ENCODE results near the gene ALCAM. TPM values are rescaled to one million over a fixed set of nuclear protein-coding genes. Genes with fewer than 3 reads are reported as not detected.
A peak's percentile ranks its signal among the peaks of the same experiment; 100 is the strongest.

The ALCAM gene
- total and polyA plus RNA-seq, 8 donors, result 11.3 to 121 (median 50.7) TPM

GRCh38 chr3:105502333-105502732, 135.6 kb downstream of the ALCAM start:
- Histone ChIP-seq H3K36me3 (no peaks in the 10 kb centered on the region), H3K27me3 (no peaks in the 10 kb centered on the region), H3K9me3 (no peaks in the 10 kb centered on the region), H3K4me3 (no peak overlapping the region), H3K27ac (no peak overlapping the region), H3K4me1 (peaks cover 0 to 52% (median 9%) of the 10 kb centered on the region in 4 donors)
- no peak for TF ChIP-seq CTCF (IDR thresholded peaks at IDR 0.05)
- intact Hi-C loops (cut with DNase I; ENCODE audit: low total_unique reads), result no loop called here
- 41 to 72% (median 57%) methylated on average over 2 of the region's 2 CpGs for WGBS, 5 donors
- DNase-seq, result no peak

GRCh38 chr3:105503191-105503593, 136.5 kb downstream of the ALCAM start:
- no peaks in the 10 kb centered on the region for H3K9me3 ChIP-seq
- no peak for TF ChIP-seq EP300 (IDR thresholded peaks at IDR 0.05)
- TF ChIP-seq POLR2AphosphoS5 (IDR thresholded peaks at IDR 0.05), result no peak
- TF ChIP-seq POLR2A (IDR thresholded peaks at IDR 0.05), result no peak
- no peak for TF ChIP-seq CTCF (IDR thresholded peaks at IDR 0.05)
- peaks cover 0 to 52% (median 9%) of the 10 kb centered on the region in 4 donors for H3K4me1 ChIP-seq
- no peaks in the 10 kb centered on the region for H3K36me3 ChIP-seq
- 26 to 53% (median 44%) methylated on average over 3 of the region's 3 CpGs for WGBS, 5 donors
- H3K4me3 ChIP-seq, result no peak overlapping the region
- H3K27me3 ChIP-seq, result no peaks in the 10 kb centered on the region
- H3K27ac ChIP-seq, result no peak overlapping the region
- DNase-seq, result peak in 1 of 2 donors; percentile 12
- intact Hi-C loops (cut with DNase I; ENCODE audit: low total_unique reads), result no loop called here

GRCh38 chr3:105504440-105504951, 137.8 kb downstream of the ALCAM start:
- DNase-seq, result no peak
- Histone ChIP-seq H3K4me1 (peaks cover 0 to 49% (median 7%) of the 10 kb centered on the region in 4 donors), H3K27me3 (no peaks in the 10 kb centered on the region), H3K9me3 (no peaks in the 10 kb centered on the region), H3K27ac (no peak overlapping the region), H3K4me3 (no peak overlapping the region), H3K36me3 (no peaks in the 10 kb centered on the region)
- 86 to 95% (median 90%) methylated on average over 13 of the region's 13 CpGs for WGBS, 5 donors
- intact Hi-C loops (cut with DNase I; ENCODE audit: low total_unique reads), result no loop called here
- TF ChIP-seq POLR2AphosphoS5 (IDR thresholded peaks at IDR 0.05) (no peak), EP300 (IDR thresholded peaks at IDR 0.05) (no peak), POLR2A (IDR thresholded peaks at IDR 0.05) (no peak), CTCF (IDR thresholded peaks at IDR 0.05) (no peak)

GRCh38 chr3:105505170-105505569, 138.5 kb downstream of the ALCAM start:
- WGBS, 5 donors, result 71 to 90% (median 82%) methylated on average over 5 of the region's 5 CpGs
- no peaks in the 10 kb centered on the region for H3K36me3 ChIP-seq

More at GRCh38 chr3:105505170-105505569, 138.5 kb downstream of the ALCAM start:
- no peak overlapping the region for H3K4me3 ChIP-seq
- H3K27me3 ChIP-seq, result no peaks in the 10 kb centered on the region
- DNase-seq, result no peak
- TF ChIP-seq CTCF (IDR thresholded peaks at IDR 0.05) (no peak), POLR2AphosphoS5 (IDR thresholded peaks at IDR 0.05) (no peak), POLR2A (IDR thresholded peaks at IDR 0.05) (no peak), EP300 (IDR thresholded peaks at IDR 0.05) (no peak)
- H3K9me3 ChIP-seq, result no peaks in the 10 kb centered on the region
- intact Hi-C loops (cut with DNase I; ENCODE audit: low total_unique reads), result no loop called here
- H3K4me1 ChIP-seq, result peaks cover 0 to 42% (median 7%) of the 10 kb centered on the region in 4 donors
- no peak overlapping the region for H3K27ac ChIP-seq

Data from stomach (tissue), 9 donors.